ENCODE data around the gene NEURL1. TPM values are rescaled to one million over a fixed set of nuclear protein-coding genes. Genes with fewer than 3 reads are reported as not detected.

NEURL1 gene
- total and polyA plus RNA-seq, 2 donors (not counting 1 experiment from before 2014, with no cell fraction given): 0.30 to 0.57 TPM

- H3K9me3 Mint-ChIP-seq (ENCODE audit: insufficient read depth): no peaks in the 10 kb centered on the region
- intact Hi-C loops (cut with micrococcal nuclease): loop anchor here (1.0 kb wide), 1 partner anchor 16 kb away; no protein-coding TSS in a partner anchor
- H3K4me3 Mint-ChIP-seq: peak overlapping the region; percentile 46
- no peaks in the 10 kb centered on the region for H3K79me2 ChIP-seq (ENCODE audit: control insufficient read depth, insufficient read depth, low read length)
- WGBS (ENCODE audit: insufficient coverage): 84% methylated on average over 3 of the region's 3 CpGs
- CTCF ChIA-PET: interaction anchor here (1.3 to 3.2 kb wide), 5 partner anchors 10 to 50 kb away, joined by 3 to 10 read pairs (median 4); partner anchors contain the start of gene CALHM2
- DNase-seq (no peak), ATAC-seq (ENCODE audit: low read depth) (no peak)
- H3K4me2 ChIP-seq (replicated peaks; ENCODE audit: low read depth, low read length, poor library complexity, severe bottlenecking): peak overlapping the region; percentile 15
- TF ChIP-seq CTCF (IDR thresholded peaks at IDR 0.05) (no peak), EZH2 (IDR thresholded peaks at IDR 0.05; ENCODE audit: borderline replicate concordance, insufficient read depth, low read depth, low read length, poor library complexity, severe bottlenecking) (no peak)
- H3K4me1 Mint-ChIP-seq: peaks cover 54% of the 10 kb centered on the region
- H3K27me3 ChIP-seq (replicated peaks in 1 of 4; ENCODE audit: control extremely low read depth in 1 of 4, control insufficient read depth in 3 of 4, insufficient read depth in 4 of 4, low read length in 3 of 4): no peaks in the 10 kb centered on the region
- peak overlapping the region; percentile 96 for H3K27ac Mint-ChIP-seq
- H3K9me3 ChIP-seq (ENCODE audit: control extremely low read depth in 1 of 3, control insufficient read depth in 2 of 3, insufficient read depth in 1 of 3, low read length in 2 of 3): peaks cover 0 to 6% (median 0%) of the 10 kb centered on the region in 3 donors
- H3K27me3 Mint-ChIP-seq: no peaks in the 10 kb centered on the region
- H3K9ac ChIP-seq (ENCODE audit: low read length): peak overlapping the region; percentile 8
- peak overlapping the region; percentile 63 to 65 for H3K27ac ChIP-seq (ENCODE audit: low read length in 2 of 2)
- peak overlapping the region; percentile 42 for H2AFZ ChIP-seq (ENCODE audit: insufficient read depth, low read depth, low read length, poor library complexity, severe bottlenecking)
- no peaks in the 10 kb centered on the region for H4K20me1 ChIP-seq (ENCODE audit: control insufficient read depth, insufficient read depth, low read length, poor library complexity, severe bottlenecking)
- POLR2A ChIA-PET: interaction anchor here (2.0 kb wide), 1 partner anchor 14 kb away, joined by 11 read pairs; the partner anchor contains the start of gene CALHM2
- H3K4me1 ChIP-seq (ENCODE audit: control insufficient read depth in 2 of 2, insufficient read depth in 2 of 2, low read length in 2 of 2): peaks cover 25 to 56% of the 10 kb centered on the region in 2 donors
- H3K36me3 ChIP-seq (replicated peaks in 1 of 2; ENCODE audit: control extremely low read depth in 1 of 2, control insufficient read depth in 1 of 2, extremely low read depth in 1 of 2, insufficient read depth in 2 of 2, low read length in 1 of 2): no peaks in the 10 kb centered on the region
- no peak overlapping the region for H3K4me3 ChIP-seq (ENCODE audit: control extremely low read depth in 1 of 5, extremely low read depth in 1 of 5, insufficient read depth in 1 of 5, low read depth in 2 of 5, low read length in 4 of 5)
Measured at GRCh38 chr10:103466734-103467133, 26.8 kb upstream of the NEURL1 start.

- H3K27ac ChIP-seq (ENCODE audit: low read length in 2 of 2): peak overlapping the region; percentile 63 to 65
- WGBS (ENCODE audit: insufficient coverage): 75% methylated on average over 2 of the region's 7 CpGs
- H3K4me1 ChIP-seq (ENCODE audit: control insufficient read depth in 2 of 2, insufficient read depth in 2 of 2, low read length in 2 of 2): peaks cover 32 to 63% of the 10 kb centered on the region in 2 donors
- H4K20me1 ChIP-seq (ENCODE audit: control insufficient read depth, insufficient read depth, low read length, poor library complexity, severe bottlenecking): no peaks in the 10 kb centered on the region
- ChIA-PET POLR2A (interaction anchor here (0.5 to 2.0 kb wide), 2 partner anchors 15 to 1083 kb away, joined by 3 to 11 read pairs; partner anchors contain the start of gene CALHM2), CTCF (interaction anchor here (0.6 to 3.2 kb wide), 5 partner anchors 11 to 50 kb away, joined by 3 to 9 read pairs (median 3); no protein-coding TSS in a partner anchor)
- H3K36me3 ChIP-seq (replicated peaks in 1 of 2; ENCODE audit: control extremely low read depth in 1 of 2, control insufficient read depth in 1 of 2, extremely low read depth in 1 of 2, insufficient read depth in 2 of 2, low read length in 1 of 2): no peaks in the 10 kb centered on the region
- Mint-ChIP-seq H3K9me3 (ENCODE audit: insufficient read depth) (no peaks in the 10 kb centered on the region), H3K27ac (peak overlapping the region; percentile 96), H3K27me3 (no peaks in the 10 kb centered on the region), H3K4me3 (peak overlapping the region; percentile 46), H3K4me1 (peaks cover 61% of the 10 kb centered on the region)
- ATAC-seq (ENCODE audit: low read depth): peak; percentile 29
- intact Hi-C loops (cut with micrococcal nuclease): loop anchor here (1.0 kb wide), 1 partner anchor 15 kb away; no protein-coding TSS in a partner anchor
- H3K27me3 ChIP-seq (replicated peaks in 1 of 4; ENCODE audit: control extremely low read depth in 1 of 4, control insufficient read depth in 3 of 4, insufficient read depth in 4 of 4, low read length in 3 of 4): no peaks in the 10 kb centered on the region
- peak; percentile 82 for DNase-seq
- H3K4me3 ChIP-seq (ENCODE audit: control extremely low read depth in 1 of 5, extremely low read depth in 1 of 5, insufficient read depth in 1 of 5, low read depth in 2 of 5, low read length in 4 of 5): no peak overlapping the region
- peak overlapping the region; percentile 37 for H3K4me2 ChIP-seq (replicated peaks; ENCODE audit: low read depth, low read length, poor library complexity, severe bottlenecking)
- TF ChIP-seq CTCF (IDR thresholded peaks at IDR 0.05): no peak
- TF ChIP-seq EZH2 (IDR thresholded peaks at IDR 0.05; ENCODE audit: borderline replicate concordance, insufficient read depth, low read depth, low read length, poor library complexity, severe bottlenecking): no peak
- peak overlapping the region; percentile 14 for H2AFZ ChIP-seq (ENCODE audit: insufficient read depth, low read depth, low read length, poor library complexity, severe bottlenecking)
- no peaks in the 10 kb centered on the region for H3K79me2 ChIP-seq (ENCODE audit: control insufficient read depth, insufficient read depth, low read length)
- peaks cover 0 to 6% (median 0%) of the 10 kb centered on the region in 3 donors for H3K9me3 ChIP-seq (ENCODE audit: control extremely low read depth in 1 of 3, control insufficient read depth in 2 of 3, insufficient read depth in 1 of 3, low read length in 2 of 3)
- H3K9ac ChIP-seq (ENCODE audit: low read length): peak overlapping the region; percentile 8
Measured at GRCh38 chr10:103467406-103467805, 26.1 kb upstream of the NEURL1 start.
